ENCODE data around the gene LTBP2. TPM values are rescaled to one million over a fixed set of nuclear protein-coding genes. Genes with fewer than 3 reads are reported as not detected.

LTBP2 gene
- total and polyA plus RNA-seq, 7 donors, result 0.46 to 71.2 (median 12.1) TPM

DNA sequence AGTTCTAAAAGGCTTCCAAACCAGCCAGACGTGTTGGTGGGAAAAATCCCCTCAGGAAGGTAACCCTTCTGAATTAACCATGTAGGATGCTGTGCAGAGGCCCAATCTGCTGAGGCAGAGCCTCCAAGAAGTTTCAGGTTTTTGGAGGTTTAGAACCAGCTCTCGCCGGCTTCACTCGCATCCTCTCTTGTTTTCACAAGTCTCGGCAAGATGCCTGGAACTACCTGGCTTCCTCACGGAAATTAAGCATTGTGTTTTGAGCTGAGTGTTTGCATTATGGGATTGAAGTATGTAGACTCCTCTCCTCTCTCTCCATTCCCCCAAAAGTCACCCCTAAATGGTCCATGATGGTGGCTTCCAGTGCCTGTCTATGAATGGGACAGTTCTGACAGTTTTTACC is 20.6 kb downstream of the LTBP2 start:
- Histone ChIP-seq H3K36me3 (no peaks in the 10 kb centered on the region), H3K27me3 (no peaks in the 10 kb centered on the region), H3K4me3 (no peak overlapping the region), H3K27ac (peak overlapping the region in 1 of 4 donors; percentile 77), H3K4me1 (peaks cover 0 to 18% (median 10%) of the 10 kb centered on the region in 4 donors), H3K9me3 (no peaks in the 10 kb centered on the region)
- no peak for DNase-seq
- intact Hi-C loops (cut with DNase I), result no loop called here
- 85 to 88% methylated on average over 6 of the region's 6 CpGs for WGBS, 2 donors
- TF ChIP-seq POLR2A (IDR thresholded peaks at IDR 0.05) (no peak), EP300 (IDR thresholded peaks at IDR 0.05) (no peak), POLR2AphosphoS5 (IDR thresholded peaks at IDR 0.05) (no peak)
- TF ChIP-seq, protein P1, sequence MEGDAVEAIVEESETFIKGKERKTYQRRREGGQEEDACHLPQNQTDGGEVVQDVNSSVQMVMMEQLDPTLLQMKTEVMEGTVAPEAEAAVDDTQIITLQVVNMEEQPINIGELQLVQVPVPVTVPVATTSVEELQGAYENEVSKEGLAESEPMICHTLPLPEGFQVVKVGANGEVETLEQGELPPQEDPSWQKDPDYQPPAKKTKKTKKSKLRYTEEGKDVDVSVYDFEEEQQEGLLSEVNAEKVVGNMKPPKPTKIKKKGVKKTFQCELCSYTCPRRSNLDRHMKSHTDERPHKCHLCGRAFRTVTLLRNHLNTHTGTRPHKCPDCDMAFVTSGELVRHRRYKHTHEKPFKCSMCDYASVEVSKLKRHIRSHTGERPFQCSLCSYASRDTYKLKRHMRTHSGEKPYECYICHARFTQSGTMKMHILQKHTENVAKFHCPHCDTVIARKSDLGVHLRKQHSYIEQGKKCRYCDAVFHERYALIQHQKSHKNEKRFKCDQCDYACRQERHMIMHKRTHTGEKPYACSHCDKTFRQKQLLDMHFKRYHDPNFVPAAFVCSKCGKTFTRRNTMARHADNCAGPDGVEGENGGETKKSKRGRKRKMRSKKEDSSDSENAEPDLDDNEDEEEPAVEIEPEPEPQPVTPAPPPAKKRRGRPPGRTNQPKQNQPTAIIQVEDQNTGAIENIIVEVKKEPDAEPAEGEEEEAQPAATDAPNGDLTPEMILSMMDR (IDR thresholded peaks at IDR 0.05), result no peak

DNA sequence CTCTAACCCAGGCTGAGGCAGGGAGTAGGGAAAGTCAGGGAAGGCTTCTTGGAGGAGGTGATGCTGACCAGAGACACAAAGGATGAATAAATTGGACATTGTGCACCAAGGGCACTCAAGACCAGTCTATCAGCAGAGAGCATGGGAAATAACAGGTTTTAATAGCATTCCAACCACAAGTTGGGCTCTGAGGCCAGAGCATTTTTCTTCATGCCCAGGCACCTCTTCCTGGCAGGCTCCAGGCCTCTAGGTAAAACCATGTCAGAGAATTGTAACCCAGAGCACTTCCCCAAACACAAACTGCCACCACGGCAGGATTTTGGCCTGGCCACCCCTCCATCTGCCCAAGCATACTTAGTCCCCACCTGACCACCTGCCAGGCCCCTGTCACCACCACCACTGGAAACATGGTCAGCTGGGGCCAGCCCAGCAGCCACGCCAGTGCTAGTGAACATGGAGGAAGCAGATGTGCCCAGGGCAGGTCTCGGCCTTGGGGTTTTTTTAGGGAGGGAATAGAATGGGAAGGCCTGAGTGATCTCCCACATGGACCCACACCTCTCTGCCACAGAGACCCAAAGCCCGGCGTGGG is 22.7 kb downstream of the LTBP2 start:
- intact Hi-C loops (cut with DNase I), result no loop called here
- WGBS, 2 donors, result 80 to 90% methylated on average over 5 of the region's 5 CpGs
- peaks cover 0 to 5% (median under 1%) of the 10 kb centered on the region in 4 donors for H3K4me1 ChIP-seq

DNA sequence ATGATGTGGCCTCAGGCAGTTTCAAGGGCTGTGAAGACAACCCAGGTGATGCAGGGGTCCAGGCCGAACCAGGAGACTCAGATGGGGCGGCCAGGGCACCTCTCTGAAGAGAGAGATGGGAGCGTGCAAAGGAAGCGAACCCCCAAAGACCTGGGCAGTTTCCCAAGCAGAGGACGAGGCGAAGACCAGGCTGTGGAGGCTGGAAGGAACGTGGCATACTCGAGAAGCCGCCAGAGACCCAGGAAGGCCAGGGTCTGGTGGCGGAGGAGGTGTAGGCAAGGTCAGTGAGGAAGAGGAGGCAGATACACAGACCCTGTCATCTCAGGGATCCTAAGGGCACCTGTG is 24.7 kb downstream of the LTBP2 start:
- 93 to 95% methylated on average over 10 of the region's 10 CpGs for WGBS, 2 donors
- no peaks in the 10 kb centered on the region for H3K36me3 ChIP-seq
- TF ChIP-seq POLR2AphosphoS5 (IDR thresholded peaks at IDR 0.05), result no peak
- TF ChIP-seq, protein P1 (IDR thresholded peaks at IDR 0.05), result no peak
- no peak for TF ChIP-seq POLR2A (IDR thresholded peaks at IDR 0.05)
- TF ChIP-seq EP300 (IDR thresholded peaks at IDR 0.05), result no peak
- no peaks in the 10 kb centered on the region for H3K9me3 ChIP-seq
- H3K4me1 ChIP-seq, result peaks cover 0 to 10% (median 0%) of the 10 kb centered on the region in 4 donors
- no peaks in the 10 kb centered on the region for H3K27me3 ChIP-seq
- no peak overlapping the region for H3K27ac ChIP-seq
- H3K4me3 ChIP-seq, result no peak overlapping the region
- no peak for DNase-seq
- intact Hi-C loops (cut with DNase I), result no loop called here

More for the DNA sequence above, 22.7 kb downstream of the LTBP2 start:
- no peak for TF ChIP-seq POLR2AphosphoS5 (IDR thresholded peaks at IDR 0.05)
- TF ChIP-seq, protein P1 (IDR thresholded peaks at IDR 0.05), result no peak
- no peak for TF ChIP-seq EP300 (IDR thresholded peaks at IDR 0.05)
- no peak for TF ChIP-seq POLR2A (IDR thresholded peaks at IDR 0.05)
- Histone ChIP-seq H3K27ac (no peak overlapping the region), H3K27me3 (no peaks in the 10 kb centered on the region), H3K9me3 (no peaks in the 10 kb centered on the region), H3K36me3 (no peaks in the 10 kb centered on the region), H3K4me3 (no peak overlapping the region)
- DNase-seq, result no peak

DNA sequence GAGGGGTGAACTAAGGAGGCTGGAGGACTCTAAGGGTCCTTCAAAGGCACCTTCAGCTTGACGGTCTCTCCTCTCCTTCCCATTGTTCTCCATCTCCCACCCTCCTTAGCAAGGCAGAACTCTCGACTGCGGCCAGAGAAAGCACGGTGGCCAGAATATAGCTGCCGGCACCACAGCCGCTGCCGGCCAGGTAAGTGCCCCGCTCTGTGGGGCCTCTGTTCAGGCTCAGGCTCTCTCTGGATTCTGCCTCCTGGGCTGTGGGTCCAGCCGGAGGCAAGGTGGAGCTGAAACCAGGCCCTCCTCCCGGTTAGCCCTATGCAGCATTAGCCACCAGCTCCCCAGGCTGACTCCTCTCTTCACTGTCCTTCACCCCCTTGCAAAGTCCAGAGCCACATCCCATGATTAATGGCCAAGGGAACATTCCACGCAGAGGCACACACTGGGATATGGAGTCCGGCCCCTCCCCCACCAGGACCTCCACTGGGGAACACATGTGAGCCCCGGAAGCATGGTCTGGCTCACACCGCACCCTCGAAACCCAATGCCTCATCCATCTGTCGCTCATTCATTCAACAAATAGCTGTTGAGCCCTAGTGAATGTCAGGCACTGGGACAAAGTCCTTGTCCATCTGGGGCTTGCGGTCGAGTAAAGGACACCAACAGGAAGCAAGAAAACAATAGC is 25.2 kb downstream of the LTBP2 start:
- DNase-seq, result no peak
- H3K4me3 ChIP-seq, result no peak overlapping the region
- H3K9me3 ChIP-seq, result no peaks in the 10 kb centered on the region
- H3K27me3 ChIP-seq, result no peaks in the 10 kb centered on the region
- no peak overlapping the region for H3K27ac ChIP-seq
- H3K4me1 ChIP-seq, result peaks cover 0 to 10% (median 0%) of the 10 kb centered on the region in 4 donors
- intact Hi-C loops (cut with DNase I), result no loop called here
- WGBS, 2 donors, result 91 to 92% methylated on average over 18 of the region's 18 CpGs
- H3K36me3 ChIP-seq, result no peaks in the 10 kb centered on the region
- TF ChIP-seq, protein P1 (IDR thresholded peaks at IDR 0.05), result no peak
- no peak for TF ChIP-seq POLR2AphosphoS5 (IDR thresholded peaks at IDR 0.05)
- no peak for TF ChIP-seq EP300 (IDR thresholded peaks at IDR 0.05)
- no peak for TF ChIP-seq POLR2A (IDR thresholded peaks at IDR 0.05)

Data from sigmoid colon (tissue), 7 donors.